Hypothalamus (tissue), 51 donors: ENCODE data around the gene FLRT1.

Experiments
- DNase-seq, 51 donors: peaks; one replicate each; lab custom pipeline; 2025; lab: John Stamatoyannopoulos, UW

Gene FLRT1

GRCh38 chr11:64060861-64061444 lies 25.2 kb downstream of the FLRT1 start:
- DNase-seq: peak in 41 of 51 donors; percentile 15 to 80 (median 51)

GRCh38 chr11:64062185-64063039 lies 26.7 kb downstream of the FLRT1 start:
- DNase-seq: no peak

GRCh38 chr11:64063777-64064176 lies 28.0 kb downstream of the FLRT1 start:
- peak in 6 of 51 donors; percentile 13 to 57 (median 25) for DNase-seq

GRCh38 chr11:64064374-64065140 lies 28.8 kb downstream of the FLRT1 start:
- DNase-seq: no peak

- no peak for DNase-seq
Measured at GRCh38 chr11:64065141-64065465, 29.4 kb downstream of the FLRT1 start.

- DNase-seq: no peak
Measured at GRCh38 chr11:64065712-64066111, 30.0 kb downstream of the FLRT1 start.

GRCh38 chr11:64067230-64067993 lies 31.7 kb downstream of the FLRT1 start:
- DNase-seq: no peak

- DNase-seq: no peak
Measured at GRCh38 chr11:64068705-64069400, 33.1 kb downstream of the FLRT1 start.

- no peak for DNase-seq
Measured at GRCh38 chr11:64069401-64070313, 33.9 kb downstream of the FLRT1 start.

GRCh38 chr11:64070314-64070681 lies 34.6 kb downstream of the FLRT1 start:
- DNase-seq: no peak

GRCh38 chr11:64071849-64072248 lies 36.1 kb downstream of the FLRT1 start:
- DNase-seq: peak in 15 of 51 donors; percentile 15 to 62 (median 27)

GRCh38 chr11:64072403-64072802 lies 36.7 kb downstream of the FLRT1 start:
- DNase-seq: peak in 1 of 51 donors; percentile 45

GRCh38 chr11:64072871-64073270 lies 37.1 kb downstream of the FLRT1 start:
- DNase-seq: no peak

GRCh38 chr11:64073542-64073941 lies 37.8 kb downstream of the FLRT1 start:
- no peak for DNase-seq

GRCh38 chr11:64074239-64074638 lies 38.5 kb downstream of the FLRT1 start:
- DNase-seq: no peak

- no peak for DNase-seq
Measured at GRCh38 chr11:64076758-64077157, 41.0 kb downstream of the FLRT1 start.

GRCh38 chr11:64077607-64078006 lies 41.9 kb downstream of the FLRT1 start:
- no peak for DNase-seq

- peak in 5 of 51 donors; percentile 25 to 39 (median 28) for DNase-seq
Measured at GRCh38 chr11:64078284-64078683, 42.6 kb downstream of the FLRT1 start.

GRCh38 chr11:64078905-64079304 lies 43.2 kb downstream of the FLRT1 start:
- DNase-seq: peak in 1 of 51 donors; percentile 48
